Thyroid gland (tissue), 4 donors: Measurements from ENCODE around the gene MEPCE. TPM values are rescaled to one million over a fixed set of nuclear protein-coding genes. Genes with fewer than 3 reads are reported as not detected.
A peak's percentile ranks its signal among the peaks of the same experiment; 100 is the strongest.

Experiments
- DNase-seq, 2 donors: peaks; one replicate each; pipeline ENCODE4 v3.0.0-alpha.2; 2019
- H3K27ac ChIP-seq, 3 donors: fragments of 200-600 bp; sonication (generic); 1 replicate in 2 of 3; 2 replicates in 1 of 3; pipeline ENCODE4 v1.5.1; 2016 to 2019; ENCODE audit warnings: mild to moderate bottlenecking in 1 of 3, moderate library complexity in 1 of 3
- H3K27me3 ChIP-seq: fragments of 200-600 bp; sonication (generic); one replicate; pipeline ENCODE4 v1.5.1; 2019
- H3K36me3 ChIP-seq, 2 donors: fragments of 200-600 bp; sonication (generic); one replicate each; pipeline ENCODE4 v1.5.1; 2016 to 2019
- H3K4me1 ChIP-seq, 2 donors: fragments of 200-600 bp; sonication (generic); one replicate each; pipeline ENCODE4 v1.5.1; 2017 to 2019
- H3K4me3 ChIP-seq, 3 donors: fragments of 200-600 bp; sonication (generic); replicated peaks in 1 of 3; 1 replicate in 2 of 3; 2 replicates in 1 of 3; pipeline ENCODE4 v1.5.1; 2016; ENCODE audit warnings: mild to moderate bottlenecking in 1 of 3
- H3K9me3 ChIP-seq: fragments of 200-600 bp; sonication (generic); one replicate; pipeline ENCODE4 v1.5.1; 2017
- POLR2A ChIP-seq, 2 donors: fragments of 450-650 bp; IDR thresholded peaks; one replicate each; pipeline ENCODE4 v1.6.1; 2017; ENCODE audit warnings: antibody characterized with exemption in 2 of 2, mild to moderate bottlenecking in 2 of 2, moderate library complexity in 1 of 2
- WGBS, 2 donors: methylation state at CpG; one replicate each; pipeline ENCODE4 v1.1.5; 2017; 5-methylcytosine and 5-hydroxymethylcytosine counted together
- intact Hi-C: fragments of 100-400 bp; cut with DNase I; formaldehyde crosslinking; loops from one replicate; pipeline ENCODE4 v1.15.1; 2023
- total RNA-seq, 4 donors: library from RNA; depleted of rRNA; stranded (reverse); fragments of >200 nt; gene quantifications; one replicate each; pipeline ENCODE4 v1.2.3, GENCODE V29; 2016
- TF ChIP-seq, protein P1 (sequence below), 6 experiments: fragments of 200-600 bp in 3 of 6; fragments of 450-650 bp in 3 of 6; sonication (generic) in 3 of 6; IDR thresholded peaks; one replicate each; pipeline ENCODE4 v1.5.1; 2016 to 2019; ENCODE audit warnings: antibody characterized with exemption in 6 of 6, mild to moderate bottlenecking in 2 of 6, inconsistent platforms in 1 of 6, moderate library complexity in 1 of 6

Gene MEPCE
- total RNA-seq, 4 donors from 2014 or later = 42.9 to 48.7 (median 45.6) TPM

DNA sequence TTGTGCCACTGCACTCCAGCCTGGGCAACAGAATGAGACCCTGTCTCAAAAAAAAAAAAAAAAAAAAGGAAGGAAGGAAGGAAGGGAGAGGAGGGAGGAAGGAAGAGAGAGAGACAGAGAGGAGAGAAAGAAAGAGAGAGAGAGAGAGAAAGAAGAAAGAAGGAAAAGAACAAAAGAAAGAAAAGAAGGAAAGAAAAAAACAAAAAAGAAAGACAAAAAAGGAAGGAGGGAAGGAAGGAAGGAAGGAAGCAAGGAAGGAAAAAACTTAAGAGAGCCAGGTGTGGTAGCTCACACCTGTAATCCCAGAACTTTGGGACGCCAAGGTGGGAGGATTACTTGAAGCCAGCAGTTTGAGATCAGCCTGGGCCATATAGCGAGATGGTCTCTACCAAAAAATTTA is 35.2 kb downstream of the MEPCE start:
- Histone ChIP-seq H3K9me3 (no peaks in the 10 kb centered on the region), H3K4me1 (peaks cover 18 to 32% of the 10 kb centered on the region in 2 donors), H3K36me3 (peaks cover 0 to 5% of the 10 kb centered on the region in 2 donors), H3K27me3 (no peaks in the 10 kb centered on the region), H3K4me3 (no peak overlapping the region), H3K27ac (no peak overlapping the region)
- no peak for TF ChIP-seq POLR2A (IDR thresholded peaks at IDR 0.05)
- TF ChIP-seq, protein P1, sequence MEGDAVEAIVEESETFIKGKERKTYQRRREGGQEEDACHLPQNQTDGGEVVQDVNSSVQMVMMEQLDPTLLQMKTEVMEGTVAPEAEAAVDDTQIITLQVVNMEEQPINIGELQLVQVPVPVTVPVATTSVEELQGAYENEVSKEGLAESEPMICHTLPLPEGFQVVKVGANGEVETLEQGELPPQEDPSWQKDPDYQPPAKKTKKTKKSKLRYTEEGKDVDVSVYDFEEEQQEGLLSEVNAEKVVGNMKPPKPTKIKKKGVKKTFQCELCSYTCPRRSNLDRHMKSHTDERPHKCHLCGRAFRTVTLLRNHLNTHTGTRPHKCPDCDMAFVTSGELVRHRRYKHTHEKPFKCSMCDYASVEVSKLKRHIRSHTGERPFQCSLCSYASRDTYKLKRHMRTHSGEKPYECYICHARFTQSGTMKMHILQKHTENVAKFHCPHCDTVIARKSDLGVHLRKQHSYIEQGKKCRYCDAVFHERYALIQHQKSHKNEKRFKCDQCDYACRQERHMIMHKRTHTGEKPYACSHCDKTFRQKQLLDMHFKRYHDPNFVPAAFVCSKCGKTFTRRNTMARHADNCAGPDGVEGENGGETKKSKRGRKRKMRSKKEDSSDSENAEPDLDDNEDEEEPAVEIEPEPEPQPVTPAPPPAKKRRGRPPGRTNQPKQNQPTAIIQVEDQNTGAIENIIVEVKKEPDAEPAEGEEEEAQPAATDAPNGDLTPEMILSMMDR (IDR thresholded peaks at IDR 0.05) = no peak
- WGBS, 2 donors = 90 to 94% methylated on average over 2 of the region's 2 CpGs
- intact Hi-C loops = loop anchor here (10.0 kb wide), 2 partner anchors 220 to 260 kb away; partner anchors contain the start of gene EPO
- DNase-seq = no peak

DNA sequence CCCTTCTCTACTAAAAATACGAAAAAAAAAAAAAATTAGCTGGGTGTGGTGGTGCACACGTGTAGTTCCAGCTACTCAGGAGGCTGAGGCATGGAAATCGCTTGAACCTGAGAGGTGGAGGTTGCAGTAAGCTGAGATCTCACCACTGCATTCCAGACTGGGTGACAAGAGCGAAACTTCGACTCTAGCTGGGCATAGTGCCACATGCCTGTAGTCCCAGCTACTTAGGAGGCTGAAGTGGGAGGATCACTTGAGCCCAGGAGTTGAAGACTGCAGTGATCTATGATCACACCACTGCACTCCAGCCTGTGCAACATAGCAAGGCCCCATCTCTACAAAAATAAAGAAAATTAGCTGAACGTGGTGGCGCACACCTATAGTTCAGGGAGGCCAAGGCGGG is 35.7 kb downstream of the MEPCE start:
- no peak overlapping the region for H3K4me3 ChIP-seq

DNA sequence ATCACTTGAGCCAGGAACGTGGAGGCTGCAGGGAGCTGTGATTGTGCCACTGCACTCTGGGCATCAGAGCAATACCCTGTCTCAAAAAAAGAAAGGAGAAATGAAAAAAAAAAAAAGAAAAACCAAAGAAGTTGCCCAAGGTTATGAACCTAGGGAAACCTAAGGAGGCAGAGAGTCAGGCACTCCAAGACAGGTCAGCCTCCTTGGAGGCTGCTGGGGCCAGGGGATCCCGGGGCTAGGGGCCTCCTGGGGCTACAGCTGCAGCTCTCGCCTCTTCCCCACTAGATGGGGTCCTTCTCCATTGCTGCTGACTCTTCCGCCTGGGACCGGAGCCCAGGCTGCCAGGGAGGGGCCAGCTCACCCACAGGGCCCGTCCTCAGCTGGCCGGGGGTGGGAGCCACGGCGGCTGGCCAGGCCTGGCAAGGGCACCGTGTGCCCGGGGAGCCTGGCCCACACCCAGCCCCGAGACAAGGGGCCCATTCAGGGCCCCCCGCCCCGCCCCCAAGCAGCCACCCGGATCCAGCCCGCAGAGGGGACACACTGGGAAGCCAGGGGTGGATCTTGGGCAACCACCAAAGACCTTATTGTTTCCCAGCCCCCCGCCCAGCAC is 36.2 kb downstream of the MEPCE start:
- Histone ChIP-seq H3K4me3 (no peak overlapping the region), H3K9me3 (no peaks in the 10 kb centered on the region), H3K4me1 (peaks cover 18 to 32% of the 10 kb centered on the region in 2 donors), H3K27ac (peak overlapping the region; percentile 50 to 80 (median 80)), H3K27me3 (no peaks in the 10 kb centered on the region), H3K36me3 (peaks cover 0 to 5% of the 10 kb centered on the region in 2 donors)
- peak; percentile 93 to 94 for DNase-seq
- intact Hi-C loops = loop anchor here (2.0 to 10.0 kb wide), 3 partner anchors 95 to 259 kb away; partner anchors contain the start of gene EPO
- TF ChIP-seq, protein P1 (IDR thresholded peaks at IDR 0.05) = peak; percentile 60 to 82 (median 74)
- TF ChIP-seq POLR2A (IDR thresholded peaks at IDR 0.05) = no peak
- WGBS, 2 donors = 7 to 28% methylated on average over 8 to 13 of the region's 17 CpGs

More for the DNA sequence above, 35.7 kb downstream of the MEPCE start:
- Histone ChIP-seq H3K27me3 (no peaks in the 10 kb centered on the region), H3K36me3 (peaks cover 0 to 5% of the 10 kb centered on the region in 2 donors), H3K4me1 (peaks cover 18 to 32% of the 10 kb centered on the region in 2 donors), H3K27ac (peak overlapping the region; percentile 27 to 80 (median 80)), H3K9me3 (no peaks in the 10 kb centered on the region)
- intact Hi-C loops = loop anchor here (10.0 kb wide), 2 partner anchors 220 to 260 kb away; partner anchors contain the start of gene EPO
- no peak for DNase-seq
- TF ChIP-seq, protein P1 (IDR thresholded peaks at IDR 0.05) = no peak
- TF ChIP-seq POLR2A (IDR thresholded peaks at IDR 0.05) = no peak
- WGBS, 2 donors = 65 to 73% methylated on average over 8 of the region's 8 CpGs

DNA sequence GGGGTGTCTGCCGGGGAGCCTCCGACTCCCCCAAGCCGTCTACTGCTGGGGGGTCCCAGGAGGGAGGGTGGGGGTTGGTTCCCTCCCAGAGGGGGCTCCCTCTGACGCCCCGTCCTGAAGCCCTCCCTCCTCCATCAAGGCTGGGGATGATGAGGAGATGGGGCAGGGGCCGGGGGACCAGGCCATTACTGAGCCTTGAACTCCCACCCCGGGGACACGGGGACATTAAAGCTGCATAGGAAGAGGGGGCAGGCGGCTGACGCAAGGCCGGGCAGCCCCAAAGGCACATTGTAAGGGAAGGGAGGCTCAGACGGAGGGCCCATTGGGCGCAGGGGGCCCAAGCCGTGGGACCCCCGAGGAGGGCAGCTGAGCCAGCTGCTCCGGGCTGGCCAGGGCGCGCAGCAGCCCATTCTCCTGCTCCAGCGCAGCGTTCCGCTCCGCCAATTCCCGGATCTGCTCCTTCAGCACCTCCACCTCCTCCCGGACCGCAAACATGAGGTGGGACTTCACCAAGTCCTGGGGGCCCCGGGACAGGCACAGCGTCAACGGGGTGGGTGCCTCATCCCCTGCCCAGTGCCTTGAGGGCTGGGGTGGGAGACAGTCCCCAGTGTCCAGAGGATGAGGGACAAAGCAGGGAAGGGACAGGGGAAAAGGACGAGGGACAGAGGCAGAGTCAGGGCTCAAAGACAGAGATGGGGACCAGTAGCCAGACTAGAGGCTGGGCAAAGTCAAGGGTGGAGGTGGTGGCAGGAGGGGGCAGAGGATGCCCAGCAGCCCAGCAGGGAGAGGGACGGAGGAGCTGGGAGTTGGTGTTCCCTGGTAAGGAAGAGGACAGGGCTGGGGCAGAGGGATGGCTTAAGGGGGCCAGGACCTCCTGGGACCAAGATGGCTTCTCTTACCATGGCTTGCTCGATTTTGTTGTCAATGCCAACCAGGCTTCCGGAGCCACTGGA is 37.3 kb downstream of the MEPCE start:
- intact Hi-C loops = loop anchor here (2.0 to 10.0 kb wide), 3 partner anchors 94 to 258 kb away; partner anchors contain the start of gene EPO
- 63 to 68% methylated on average over 22 to 31 of the region's 32 CpGs for WGBS, 2 donors

More for the DNA sequence above, 37.3 kb downstream of the MEPCE start:
- peaks cover 18 to 32% of the 10 kb centered on the region in 2 donors for H3K4me1 ChIP-seq
- peak overlapping the region in 2 of 3 donors; percentile 50 to 80 for H3K27ac ChIP-seq
- peak; percentile 38 to 44 for DNase-seq
- TF ChIP-seq, protein P1 (IDR thresholded peaks at IDR 0.05) = no peak
- no peak for TF ChIP-seq POLR2A (IDR thresholded peaks at IDR 0.05)
- no peaks in the 10 kb centered on the region for H3K27me3 ChIP-seq
- peaks cover 0 to 5% of the 10 kb centered on the region in 2 donors for H3K36me3 ChIP-seq
- no peaks in the 10 kb centered on the region for H3K9me3 ChIP-seq
- no peak overlapping the region for H3K4me3 ChIP-seq
